Trophoblast cell (in vitro differentiated cells and primary cell): Measurements from ENCODE around the gene CBFA2T3.
"Not testable (repeated sequence)": the region's sequence is repeated elsewhere in the genome, so short reads cannot be mapped to it uniquely, and the experiment has no call there.

Source experiments
- DNase-seq, 2 donors: peaks; one replicate each; pipeline ENCODE4 v3.0.0-alpha.2; 2016
- H2AFZ ChIP-seq: 2 replicates; pipeline ENCODE4 v1.6.1; 2013; ENCODE audit warnings: low read length, moderate library complexity, mild to moderate bottlenecking; ENCODE audit not compliant: insufficient read depth, poor library complexity
- H2AK5ac ChIP-seq: 2 replicates; pipeline ENCODE4 v1.6.1; 2013; ENCODE audit warnings: mild to moderate bottlenecking, low read length
- H2BK120ac ChIP-seq: 2 replicates; pipeline ENCODE4 v1.6.1; 2013; ENCODE audit warnings: low read length, mild to moderate bottlenecking, moderate library complexity; ENCODE audit not compliant: insufficient read depth, poor library complexity
- H2BK12ac ChIP-seq: 2 replicates; pipeline ENCODE4 v1.6.1; 2013; ENCODE audit warnings: mild to moderate bottlenecking, low read length, moderate library complexity
- H2BK5ac ChIP-seq: 2 replicates; pipeline ENCODE4 v1.6.1; 2013; ENCODE audit warnings: low read length, low read depth, moderate library complexity, mild to moderate bottlenecking; ENCODE audit not compliant: poor library complexity
- H3K14ac ChIP-seq: 2 replicates; pipeline ENCODE4 v1.6.1; 2013; ENCODE audit warnings: mild to moderate bottlenecking, low read length
- H3K18ac ChIP-seq: 2 replicates; pipeline ENCODE4 v1.6.1; 2013; ENCODE audit warnings: mild to moderate bottlenecking, low read length
- H3K23ac ChIP-seq: 2 replicates; pipeline ENCODE4 v1.6.1; 2013; ENCODE audit warnings: low read length
- H3K27ac ChIP-seq: 2 replicates; pipeline ENCODE4 v1.5.1; 2013; ENCODE audit warnings: low read depth, mild to moderate bottlenecking, inconsistent platforms, low read length, moderate library complexity
- H3K27me3 ChIP-seq: 2 replicates; pipeline ENCODE4 v1.6.1; 2013; ENCODE audit warnings: inconsistent platforms, mild to moderate bottlenecking, low read length, moderate library complexity; ENCODE audit not compliant: insufficient read depth
- H3K36me3 ChIP-seq, 2 experiments: 1 replicate in 1 of 2; 2 replicates in 1 of 2; pipeline ENCODE4 v1.6.1; 2013; ENCODE audit warnings: low read length in 2 of 2, mild to moderate bottlenecking in 2 of 2, moderate library complexity in 1 of 2; ENCODE audit not compliant: insufficient read depth in 2 of 2, control insufficient read depth in 1 of 2
- H3K4ac ChIP-seq: 2 replicates; pipeline ENCODE4 v1.6.1; 2013; ENCODE audit warnings: low read depth, mild to moderate bottlenecking, low read length, moderate library complexity
- H3K4me1 ChIP-seq, 2 experiments: 1 replicate in 1 of 2; 2 replicates in 1 of 2; pipeline ENCODE4 v1.6.1; 2013; ENCODE audit warnings: low read length in 2 of 2, mild to moderate bottlenecking in 2 of 2, moderate library complexity in 1 of 2; ENCODE audit not compliant: insufficient read depth in 2 of 2, control insufficient read depth in 1 of 2
- H3K4me2 ChIP-seq: 2 replicates; pipeline ENCODE4 v1.6.1; 2013; ENCODE audit warnings: inconsistent platforms, mild to moderate bottlenecking, low read length, moderate library complexity
- H3K4me3 ChIP-seq: 2 replicates; pipeline ENCODE4 v1.5.1; 2013; ENCODE audit warnings: mild to moderate bottlenecking, low read depth, low read length, inconsistent platforms
- H3K79me1 ChIP-seq: one replicate; pipeline ENCODE4 v1.6.1; 2013; ENCODE audit warnings: low read length
- H3K79me2 ChIP-seq: 2 replicates; pipeline ENCODE4 v1.6.1; 2013; ENCODE audit warnings: low read length, mild to moderate bottlenecking; ENCODE audit not compliant: control insufficient read depth, insufficient read depth, poor library complexity
- H3K9ac ChIP-seq: 2 replicates; pipeline ENCODE4 v1.6.1; 2013; ENCODE audit warnings: mild to moderate bottlenecking, low read length
- H3K9me3 ChIP-seq: 2 replicates; pipeline ENCODE4 v1.6.1; 2013; ENCODE audit warnings: low read depth, mild to moderate bottlenecking, control low read depth, inconsistent platforms, low read length; ENCODE audit not compliant: insufficient read depth
- H4K12ac ChIP-seq: 2 replicates; pipeline ENCODE4 v1.6.1; 2013; ENCODE audit warnings: low read depth, mild to moderate bottlenecking, low read length, moderate library complexity
- H4K8ac ChIP-seq: 2 replicates; pipeline ENCODE4 v1.6.1; 2013; ENCODE audit warnings: low read depth, mild to moderate bottlenecking, low read length, moderate library complexity
- H4K91ac ChIP-seq: one replicate; pipeline ENCODE4 v1.6.1; 2013; ENCODE audit warnings: low read depth, mild to moderate bottlenecking, low read length, moderate library complexity
- WGBS: extraction: QIAGEN DNeasy Blood & Tissue Kit; methylation state at CpG from one replicate; pipeline ENCODE4 v1.1.7; 2013; ENCODE audit warnings: missing lambda C conversion rate; ENCODE audit not compliant: insufficient read length, insufficient coverage; ENCODE audit errors: extremely low coverage; 5-methylcytosine and 5-hydroxymethylcytosine counted together

The CBFA2T3 gene

GRCh38 chr16:89002081-89002480 is 25.1 kb upstream of the CBFA2T3 start:
- no CpG with 5 or more reads among the region's 19 CpGs for WGBS
- H2AK5ac ChIP-seq, H3K36me3 ChIP-seq: not testable (repeated sequence)

DNA sequence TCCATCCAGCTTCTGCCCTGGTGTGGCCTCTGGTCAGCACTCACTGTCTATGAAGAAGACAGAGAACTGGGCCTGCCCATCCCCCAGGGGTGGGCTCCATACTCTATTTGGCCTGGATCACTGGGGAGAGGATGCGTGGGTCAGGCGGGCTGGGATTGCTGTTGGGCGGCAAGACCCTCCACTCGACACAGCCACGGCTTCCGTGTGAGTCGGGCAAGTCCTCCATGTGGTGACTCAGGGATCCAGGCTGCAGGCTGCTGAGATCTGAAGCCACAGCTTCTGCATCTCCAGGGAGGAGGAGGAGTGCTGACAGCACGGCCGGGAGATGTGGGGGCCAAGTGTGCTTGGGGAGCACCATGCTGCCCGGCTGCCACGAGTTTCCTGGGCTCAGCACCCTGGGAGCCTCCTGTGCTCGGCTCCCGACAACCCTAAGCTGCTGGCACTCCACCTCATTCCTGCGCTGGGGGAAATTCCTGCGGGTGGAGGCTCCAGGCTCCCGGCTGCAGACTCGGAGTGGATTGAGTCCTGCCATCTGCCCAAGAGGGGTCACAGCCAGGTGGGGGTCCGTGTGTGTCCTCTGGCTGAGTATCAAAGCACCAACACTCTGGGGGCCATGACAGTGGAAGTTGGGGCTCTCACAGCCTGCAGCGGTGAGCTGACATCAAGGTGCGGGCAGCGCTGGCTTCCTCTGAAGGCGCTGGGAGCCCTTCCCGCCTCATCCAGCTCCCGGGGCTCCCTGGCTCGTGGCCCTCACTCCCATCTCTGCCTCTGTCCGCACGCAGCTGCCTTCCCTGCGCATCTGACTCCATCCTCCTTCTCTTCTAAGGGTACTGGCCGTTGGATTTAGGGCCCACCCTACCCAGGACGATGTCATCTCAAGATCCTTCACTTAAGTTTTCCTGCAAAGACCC is 24.4 kb upstream of the CBFA2T3 start:
- Histone ChIP-seq H3K79me2 (no peaks in the 10 kb centered on the region), H3K18ac (no peak overlapping the region), H3K9ac (no peak overlapping the region), H4K12ac (no peak overlapping the region), H2BK120ac (no peak overlapping the region), H2AFZ (no peak overlapping the region), H4K91ac (no peak overlapping the region), H2BK12ac (no peak overlapping the region), H3K4me3 (no peak overlapping the region), H3K4me2 (no peak overlapping the region), H2AK5ac (no peak overlapping the region), H3K4ac (no peak overlapping the region), H3K9me3 (peaks cover 29% of the 10 kb centered on the region), H3K27ac (no peak overlapping the region), H3K79me1 (no peaks in the 10 kb centered on the region), H4K8ac (no peak overlapping the region), H3K4me1 (no peaks in the 10 kb centered on the region), H3K14ac (no peak overlapping the region), H3K23ac (no peak overlapping the region), H3K36me3 (no peaks in the 10 kb centered on the region), H2BK5ac (no peak overlapping the region), H3K27me3 (peaks cover 2% of the 10 kb centered on the region)
- WGBS = no CpG with 5 or more reads among the region's 30 CpGs
- DNase-seq = no peak

More at GRCh38 chr16:89002081-89002480, 25.1 kb upstream of the CBFA2T3 start:
- not testable (repeated sequence) for H4K91ac ChIP-seq, H3K27ac ChIP-seq, H2BK12ac ChIP-seq, DNase-seq, H3K79me1 ChIP-seq, H3K79me2 ChIP-seq, H3K27me3 ChIP-seq, H3K4ac ChIP-seq, H4K8ac ChIP-seq, H3K23ac ChIP-seq, H3K4me3 ChIP-seq, H3K4me2 ChIP-seq, H2BK5ac ChIP-seq, H2AFZ ChIP-seq, H2BK120ac ChIP-seq, H3K9ac ChIP-seq, H3K14ac ChIP-seq, H4K12ac ChIP-seq, H3K18ac ChIP-seq, H3K4me1 ChIP-seq
- peaks cover 28% of the 10 kb centered on the region for H3K9me3 ChIP-seq

DNA sequence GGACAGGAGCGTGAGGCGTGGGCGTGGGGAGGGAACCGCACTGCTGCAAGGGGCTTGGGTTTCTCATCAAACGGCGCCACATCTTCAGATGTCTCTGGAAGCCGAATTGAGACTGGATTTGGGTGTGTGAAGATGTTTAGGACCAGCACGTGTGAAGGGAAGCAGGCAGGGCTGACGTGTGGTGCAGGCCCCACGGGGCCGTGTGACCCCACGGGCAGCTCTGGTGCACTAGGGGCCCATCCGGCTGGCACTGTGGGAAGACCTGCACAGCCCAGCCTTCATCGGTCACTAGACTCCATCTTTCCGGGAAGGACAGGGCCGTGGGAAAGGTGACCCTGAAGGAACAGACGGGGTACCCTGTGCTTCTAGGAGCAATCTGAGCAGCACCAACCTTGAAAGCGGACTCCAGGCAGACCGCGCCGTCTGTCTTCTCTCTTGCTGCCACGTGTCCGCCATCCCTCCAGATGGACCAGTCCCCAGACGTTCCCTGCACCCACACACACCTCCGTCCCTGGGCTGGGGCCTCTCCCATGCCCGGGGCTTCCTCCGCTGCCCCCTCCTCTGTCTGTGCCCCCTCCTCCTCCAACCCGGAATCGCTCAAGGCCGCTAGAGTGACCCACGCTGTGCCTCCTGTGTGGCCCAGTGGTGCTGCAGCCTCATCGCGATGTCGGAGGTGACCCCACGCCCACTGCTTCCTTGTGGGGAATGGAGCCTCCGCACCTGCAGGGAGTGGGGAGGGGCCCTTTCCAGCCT is 23.4 kb upstream of the CBFA2T3 start:
- no peak overlapping the region for H2AFZ ChIP-seq
- WGBS = no CpG with 5 or more reads among the region's 36 CpGs
- no peak overlapping the region for H3K4me2 ChIP-seq
- no peak overlapping the region for H3K14ac ChIP-seq
- H3K4me3 ChIP-seq = no peak overlapping the region
- H4K91ac ChIP-seq = no peak overlapping the region
- H3K9ac ChIP-seq = no peak overlapping the region
- H3K23ac ChIP-seq = no peak overlapping the region
- H3K27me3 ChIP-seq = peaks cover 2% of the 10 kb centered on the region
- no peak overlapping the region for H3K4ac ChIP-seq
- H3K79me2 ChIP-seq = no peaks in the 10 kb centered on the region
- DNase-seq = no peak
- no peak overlapping the region for H2BK12ac ChIP-seq
- H4K12ac ChIP-seq = no peak overlapping the region
- H4K8ac ChIP-seq = no peak overlapping the region
- no peak overlapping the region for H2BK120ac ChIP-seq
- H2BK5ac ChIP-seq = no peak overlapping the region
- no peak overlapping the region for H3K18ac ChIP-seq
- no peak overlapping the region for H3K27ac ChIP-seq
- H3K4me1 ChIP-seq = no peaks in the 10 kb centered on the region
- peaks cover 30% of the 10 kb centered on the region for H3K9me3 ChIP-seq
- H3K79me1 ChIP-seq = no peaks in the 10 kb centered on the region
- no peaks in the 10 kb centered on the region for H3K36me3 ChIP-seq
- H2AK5ac ChIP-seq = no peak overlapping the region

GRCh38 chr16:88999457-89000206 is 22.6 kb upstream of the CBFA2T3 start:
- no peak overlapping the region for H3K4me3 ChIP-seq
- H3K9me3 ChIP-seq = peaks cover 30% of the 10 kb centered on the region
- H2BK5ac ChIP-seq = no peak overlapping the region
- no peak overlapping the region for H3K9ac ChIP-seq
- H4K8ac ChIP-seq = no peak overlapping the region
- H4K91ac ChIP-seq = no peak overlapping the region
- no peak for DNase-seq
- H2BK12ac ChIP-seq = no peak overlapping the region
- no peak overlapping the region for H3K14ac ChIP-seq
- no peak overlapping the region for H4K12ac ChIP-seq
- no CpG with 5 or more reads among the region's 39 CpGs for WGBS
- no peak overlapping the region for H3K18ac ChIP-seq
- no peak overlapping the region for H3K4me2 ChIP-seq
- no peaks in the 10 kb centered on the region for H3K79me1 ChIP-seq
- H3K27ac ChIP-seq = no peak overlapping the region
- H2AK5ac ChIP-seq = no peak overlapping the region
- H3K27me3 ChIP-seq = peaks cover 2% of the 10 kb centered on the region
- H3K4ac ChIP-seq = no peak overlapping the region
- no peak overlapping the region for H2AFZ ChIP-seq
- no peaks in the 10 kb centered on the region for H3K79me2 ChIP-seq
- no peak overlapping the region for H3K23ac ChIP-seq
- no peak overlapping the region for H2BK120ac ChIP-seq
- H3K4me1 ChIP-seq = no peaks in the 10 kb centered on the region
- no peaks in the 10 kb centered on the region for H3K36me3 ChIP-seq
